Subcutaneous adipose tissue (tissue), 4 donors: ENCODE data around the gene FIGNL2. TPM values are rescaled to one million over a fixed set of nuclear protein-coding genes. Genes with fewer than 3 reads are reported as not detected.

ENCODE experiments used
- CTCF ChIP-seq: fragments of 450-650 bp; IDR thresholded peaks from one replicate; pipeline ENCODE4 v1.5.1; 2016; ENCODE audit warnings: low read depth, mild to moderate bottlenecking, control low read depth, antibody characterized with exemption, moderate library complexity
- total RNA-seq, 4 donors: library from RNA; depleted of rRNA; stranded (reverse); fragments of >200 nt; gene quantifications; one replicate each; pipeline ENCODE4 v1.1.0, GENCODE V29; 2016

Gene FIGNL2
- 1 to 10 TPM in 1 of 4 donors, under 1 TPM in 3; 0.16 to 1.1 (median 0.37) TPM for total RNA-seq

GRCh38 chr12:51848326-51848727 is at the start of gene FIGNL2:
TSS of gene FIGNL2 (minus strand) at chr12:51848718. CDS start at chr12:51822413, 26,305 bp downstream.
- no peak for TF ChIP-seq CTCF

- TF ChIP-seq CTCF = no peak
Measured at GRCh38 chr12:51897181-51897580, 48.7 kb upstream of the FIGNL2 start.

- TF ChIP-seq CTCF = no peak
Measured at GRCh38 chr12:51896236-51896635, 47.7 kb upstream of the FIGNL2 start.

GRCh38 chr12:51895378-51896135 is 47.0 kb upstream of the FIGNL2 start:
- no peak for TF ChIP-seq CTCF

GRCh38 chr12:51893786-51894185 is 45.3 kb upstream of the FIGNL2 start:
- TF ChIP-seq CTCF = no peak

GRCh38 chr12:51891843-51892242 is 43.3 kb upstream of the FIGNL2 start:
- TF ChIP-seq CTCF = no peak

GRCh38 chr12:51890511-51891171 is 42.1 kb upstream of the FIGNL2 start:
- TF ChIP-seq CTCF = no peak
